Heart left ventricle (tissue), 16 donors: ENCODE measurements around the gene SHC1. TPM values are rescaled to one million over a fixed set of nuclear protein-coding genes. Genes with fewer than 3 reads are reported as not detected.

ENCODE experiments used
- ATAC-seq, 4 donors: fragments of 200-7000 bp; cut with Tn5 transposase; one replicate each; pipeline ENCODE4 v1.9.1; 2020 to 2022; ENCODE audit warnings: moderate library complexity in 4 of 4, mild to moderate bottlenecking in 3 of 4, moderate number of reproducible peaks in 1 of 4
- DNase-seq, 5 donors: peaks; one replicate each; pipeline ENCODE4 v3.0.0-alpha.2; 2020
- H3K27ac ChIP-seq, 12 donors: fragments of 200-600 bp; sonication (generic) in 4 of 12; one replicate each; pipeline versions ENCODE4 v1.5.0 to v1.8.0; 2016 to 2022; ENCODE audit warnings: mild to moderate bottlenecking in 2 of 12
- H3K27me3 ChIP-seq, 9 donors: fragments of 200-600 bp; sonication (generic) in 2 of 9; one replicate each; pipeline versions ENCODE4 v1.5.1 to v1.8.0; 2016 to 2022; ENCODE audit warnings: mild to moderate bottlenecking in 3 of 9
- H3K36me3 ChIP-seq, 9 donors: fragments of 200-600 bp; sonication (generic) in 2 of 9; one replicate each; pipeline versions ENCODE4 v1.5.0 to v1.8.0; 2018 to 2022; ENCODE audit warnings: mild to moderate bottlenecking in 2 of 9
- H3K4me1 ChIP-seq, 12 donors: fragments of 200-600 bp; sonication (generic) in 4 of 12; one replicate each; pipeline versions ENCODE4 v1.5.0 to v1.8.0; 2016 to 2022; ENCODE audit warnings: mild to moderate bottlenecking in 3 of 12
- H3K4me3 ChIP-seq, 12 donors: fragments of 200-600 bp; sonication (generic) in 4 of 12; one replicate each; pipeline versions ENCODE4 v1.5.0 to v1.8.0; 2017 to 2022; ENCODE audit warnings: mild to moderate bottlenecking in 9 of 12, moderate library complexity in 4 of 12
- H3K9me3 ChIP-seq, 12 donors: fragments of 200-600 bp; sonication (generic) in 4 of 12; one replicate each; pipeline versions ENCODE4 v1.5.0 to v1.8.0; 2016 to 2022; ENCODE audit warnings: mild to moderate bottlenecking in 1 of 12
- CTCF ChIP-seq, 12 donors: fragments of 200-600 bp; sonication (generic) in 4 of 12; IDR thresholded peaks; one replicate each; pipeline versions ENCODE4 v1.5.0 to v1.8.0; 2018 to 2022; ENCODE audit warnings: antibody characterized with exemption in 12 of 12, mild to moderate bottlenecking in 5 of 12
- POLR2A ChIP-seq, 2 donors: fragments of 450-650 bp; IDR thresholded peaks; one replicate each; pipeline ENCODE4 v1.6.1; 2017; ENCODE audit warnings: antibody characterized with exemption in 2 of 2, mild to moderate bottlenecking in 2 of 2, moderate library complexity in 2 of 2
- WGBS, 4 donors: extraction: QIAGEN DNeasy Blood & Tissue Kit in 2 of 4; methylation state at CpG; one replicate each; pipeline versions ENCODE4 v1.1.5 to v1.1.7; 2013 to 2018; 5-methylcytosine and 5-hydroxymethylcytosine counted together
- intact Hi-C, 10 donors: fragments of 100-400 bp; cut with DNase I; formaldehyde crosslinking; loops; one replicate each; pipeline versions ENCODE4 v1.11.1 to v1.14.2; 2022
- polyA plus RNA-seq, 2 donors: library from polyadenylated mRNA; stranded (reverse); fragments of 200-250 nt; gene quantifications; one replicate each; pipeline ENCODE4 v1.2.3, GENCODE V29; 2013
- total RNA-seq, 9 donors: library from RNA; depleted of rRNA in 2 of 9; stranded (reverse); fragments of >200 nt in 2 of 9; fragmentation: NEBNext Ultra II Directional in 3 of 9; extraction: Animal tissue kit (Norgen Biotek cat#: 25700) in 3 of 9; gene quantifications; one replicate each; pipeline versions ENCODE4 v1.1.0 to v1.2.4, GENCODE V29; 2016 to 2023
- donor health status: ischemic (EF 13 %, LVEDD 7.1; RV severe dilation, severe dysfunction).
- donor health status: healthy with polysubstance abuse.
- donor health status: DM: no; HTN: yes; CAD: no.
- donor health status: DM: no; HTN: no; CAD: no.
- donor health status: ischemic (EF 25% LVEDD 6.9; RV normal size, moderate dysfunction).
- donor health status: ischemic (EF 25% LVEDD 5.7; RV mildly dilated, moderate dysfunction).
- donor health status: healthy.
- donor health status: DM: yes; HTN: yes; CAD: no.
- donor health status: ischemic (EF 35%, LVEDD 5.7; RV mildly dilated, moderate dysfunction).
- donor health status: nonischemic (EF 11% LVEDD 7.7; RV severe dilation, severe dysfunction).
- donor health status: DM: yes; HTN: yes; CAD: no.
- donor health status: PGD.
- donor health status: ischemic (EF 29% LVEDD 5.4; RV normal size, mild dysfunction).
- donor health status: nonischemic (EF 23%, LVEDD 6.1; RV moderate dilation, normal function).

SHC1 gene
- total and polyA plus RNA-seq, 11 donors: 23.6 to 115 (median 62.4) TPM

- ATAC-seq (no peak), DNase-seq (peak in 2 of 5 donors; percentile 19 to 22)
- H3K4me3 ChIP-seq: no peak overlapping the region
- no peaks in the 10 kb centered on the region for H3K27me3 ChIP-seq
- H3K9me3 ChIP-seq: no peaks in the 10 kb centered on the region
- intact Hi-C loops: loop anchor here in 5 of 10 donors (5.0 to 10.0 kb wide), 4 partner anchors 58 to 123 kb away; partner anchors contain the start of genes EFNA4 (in 2 of the 5) and ADAM15 (in 1 of the 5)
- peaks cover 3 to 63% (median 39%) of the 10 kb centered on the region in 12 donors for H3K4me1 ChIP-seq
- no peak overlapping the region for H3K27ac ChIP-seq
- H3K36me3 ChIP-seq: peaks cover 4 to 41% (median 30%) of the 10 kb centered on the region in 9 donors
- TF ChIP-seq POLR2A (IDR thresholded peaks at IDR 0.05) (no peak), CTCF (IDR thresholded peaks at IDR 0.05) (no peak)
- WGBS, 4 donors: 93 to 96% (median 95%) methylated on average over 7 of the region's 7 CpGs
These were observed 11.1 kb downstream of the SHC1 start for GRCh38 chr1:154959426-154959780.

- H3K27me3 ChIP-seq: no peaks in the 10 kb centered on the region
- H3K4me1 ChIP-seq: peaks cover 6 to 69% (median 44%) of the 10 kb centered on the region in 12 donors
- H3K27ac ChIP-seq: peak overlapping the region in 1 of 12 donors; percentile 34
- peaks cover 4 to 36% (median 24%) of the 10 kb centered on the region in 9 donors for H3K36me3 ChIP-seq
- DNase-seq (peak in 2 of 5 donors; percentile 26 to 54), ATAC-seq (no peak)
- intact Hi-C loops: loop anchor here in 5 of 10 donors (5.0 to 10.0 kb wide), 4 partner anchors 58 to 123 kb away; partner anchors contain the start of genes EFNA4 (in 2 of the 5) and ADAM15 (in 1 of the 5)
- H3K9me3 ChIP-seq: no peaks in the 10 kb centered on the region
- WGBS, 4 donors: 81 to 92% (median 90%) methylated on average over 10 to 16 of the region's 16 CpGs
- no peak for TF ChIP-seq CTCF (IDR thresholded peaks at IDR 0.05)
- no peak for TF ChIP-seq POLR2A (IDR thresholded peaks at IDR 0.05)
- H3K4me3 ChIP-seq: no peak overlapping the region
These were observed 11.7 kb downstream of the SHC1 start for GRCh38 chr1:154958681-154959425.

- 74 to 92% (median 85%) methylated on average over 2 of the region's 2 CpGs for WGBS, 4 donors
- H3K4me1 ChIP-seq: peaks cover 8 to 75% (median 51%) of the 10 kb centered on the region in 12 donors
- H3K9me3 ChIP-seq: no peaks in the 10 kb centered on the region
- peaks cover 0 to 27% (median 16%) of the 10 kb centered on the region in 9 donors for H3K36me3 ChIP-seq
- no peaks in the 10 kb centered on the region for H3K27me3 ChIP-seq
- no peak for TF ChIP-seq POLR2A (IDR thresholded peaks at IDR 0.05)
- TF ChIP-seq CTCF (IDR thresholded peaks at IDR 0.05): no peak
- DNase-seq (no peak), ATAC-seq (no peak)
- intact Hi-C loops: loop anchor here in 5 of 10 donors (5.0 to 10.0 kb wide), 4 partner anchors 59 to 124 kb away; partner anchors contain the start of genes EFNA4 (in 2 of the 5) and ADAM15 (in 1 of the 5)
- peak overlapping the region in 1 of 12 donors; percentile 34 for H3K27ac ChIP-seq
- H3K4me3 ChIP-seq: no peak overlapping the region
These were observed 12.5 kb downstream of the SHC1 start for GRCh38 chr1:154958036-154958435.

GRCh38 chr1:154957091-154957657 is 13.4 kb downstream of the SHC1 start:
- intact Hi-C loops: loop anchor here in 5 of 10 donors (5.0 to 10.0 kb wide), 4 partner anchors 60 to 125 kb away; partner anchors contain the start of genes EFNA4 (in 2 of the 5) and ADAM15 (in 1 of the 5)
- Histone ChIP-seq H3K9me3 (no peaks in the 10 kb centered on the region), H3K4me3 (peak overlapping the region in 5 of 12 donors; percentile 53 to 82 (median 78)), H3K4me1 (peaks cover 8 to 75% (median 50%) of the 10 kb centered on the region in 12 donors), H3K27ac (peak overlapping the region in 11 of 12 donors; percentile 59 to 85 (median 80)), H3K36me3 (peaks cover 0 to 20% (median 15%) of the 10 kb centered on the region in 9 donors), H3K27me3 (no peaks in the 10 kb centered on the region)
- no peak for ATAC-seq
- TF ChIP-seq CTCF (IDR thresholded peaks at IDR 0.05) (no peak), POLR2A (IDR thresholded peaks at IDR 0.05) (no peak)
- DNase-seq: peak in 2 of 5 donors; percentile 9 to 20
- 40 to 55% (median 46%) methylated on average over 9 of the region's 9 CpGs for WGBS, 4 donors
